HG03039 (cell line): ENCODE data around the gene NOC2L.
A peak's percentile ranks its signal among the peaks of the same experiment; 100 is the strongest.
"Not testable (repeated sequence)": the region's sequence is repeated elsewhere in the genome, so short reads cannot be mapped to it uniquely, and the experiment has no call there.

Source experiments
- ATAC-seq: cut with Tn5 transposase; IDR thresholded peaks from one replicate; pipeline ENCODE4 v1.9.1; 2021; ENCODE audit warnings: mild to moderate bottlenecking, moderate library complexity; ENCODE audit not compliant: unreplicated experiment

The NOC2L gene

GRCh38 chr1:907611-908451 lies 51.2 kb downstream of the NOC2L start:
- ATAC-seq: no peak

GRCh38 chr1:906600-907420 lies 52.2 kb downstream of the NOC2L start:
- ATAC-seq: no peak

DNA sequence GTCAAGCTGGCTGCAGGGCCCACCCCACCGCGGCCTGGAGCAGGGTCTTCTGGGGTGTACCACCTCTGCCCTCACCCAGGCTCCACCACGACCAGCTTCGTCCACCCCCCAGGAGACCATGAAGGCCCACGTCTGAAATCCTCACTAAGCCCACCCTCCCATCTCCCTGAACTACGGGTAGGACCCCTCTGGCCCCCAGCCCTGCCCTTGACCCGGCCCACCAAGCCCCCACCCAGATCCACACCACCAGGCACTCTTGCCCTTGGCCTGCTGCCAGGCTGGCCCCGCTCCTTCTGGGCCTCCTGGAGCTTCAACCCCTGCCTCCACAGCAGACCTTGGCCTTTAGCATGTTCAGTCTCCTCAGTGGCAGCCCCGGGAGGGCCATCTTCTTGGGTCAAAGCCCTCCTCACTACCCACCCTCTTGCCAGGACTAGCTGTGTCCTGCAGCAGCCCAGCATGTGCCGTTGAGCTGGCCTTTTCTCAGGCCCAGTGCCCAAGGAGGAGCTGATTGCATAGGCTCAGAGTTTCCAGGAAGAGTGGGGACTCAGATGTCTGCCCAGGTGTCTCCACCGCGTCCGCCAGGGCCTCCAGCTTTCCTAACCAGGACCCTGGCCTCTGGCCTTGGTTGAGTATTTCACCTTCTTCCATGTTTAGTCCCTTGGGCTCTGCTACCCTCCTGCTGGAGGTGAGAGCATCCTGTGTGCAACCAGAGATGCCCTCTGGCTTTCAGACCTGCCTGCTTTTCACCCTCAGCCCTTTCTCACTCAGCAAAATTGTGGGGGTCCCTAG lies 53.1 kb downstream of the NOC2L start:
- no peak for ATAC-seq

DNA sequence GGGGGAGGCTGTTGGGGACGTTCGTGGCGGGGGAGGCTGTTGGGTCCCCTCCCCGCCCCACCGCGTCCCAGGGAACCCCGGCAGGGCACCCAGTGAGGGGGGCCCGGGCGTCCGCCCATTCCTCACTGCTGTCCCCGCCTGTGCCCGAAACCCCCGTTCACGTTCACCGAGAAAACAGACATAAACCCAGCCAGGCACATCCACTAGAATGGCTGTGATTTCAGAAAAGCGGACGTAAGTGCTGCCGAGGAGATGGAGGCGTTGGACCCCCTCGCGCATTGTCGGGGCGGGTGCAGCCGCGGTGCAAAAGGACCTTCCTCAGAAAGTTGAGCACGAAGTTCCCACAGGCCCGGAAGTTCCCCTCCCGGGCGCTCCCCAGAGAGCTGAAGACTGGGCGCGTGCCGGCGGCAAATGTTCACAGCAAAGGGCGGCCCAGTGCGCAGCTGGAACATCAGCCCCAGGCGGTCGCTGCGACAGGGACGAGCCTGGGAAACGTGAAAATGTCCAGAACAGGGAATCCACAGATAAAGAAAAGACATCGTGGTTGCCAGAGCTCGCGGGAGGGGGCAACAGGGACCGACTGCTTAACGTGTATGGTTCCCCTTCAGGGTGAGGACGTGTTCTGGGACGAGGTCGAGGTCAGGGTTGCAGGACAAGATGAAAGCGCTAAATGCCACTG lies 53.8 kb downstream of the NOC2L start:
- ATAC-seq: no peak

DNA sequence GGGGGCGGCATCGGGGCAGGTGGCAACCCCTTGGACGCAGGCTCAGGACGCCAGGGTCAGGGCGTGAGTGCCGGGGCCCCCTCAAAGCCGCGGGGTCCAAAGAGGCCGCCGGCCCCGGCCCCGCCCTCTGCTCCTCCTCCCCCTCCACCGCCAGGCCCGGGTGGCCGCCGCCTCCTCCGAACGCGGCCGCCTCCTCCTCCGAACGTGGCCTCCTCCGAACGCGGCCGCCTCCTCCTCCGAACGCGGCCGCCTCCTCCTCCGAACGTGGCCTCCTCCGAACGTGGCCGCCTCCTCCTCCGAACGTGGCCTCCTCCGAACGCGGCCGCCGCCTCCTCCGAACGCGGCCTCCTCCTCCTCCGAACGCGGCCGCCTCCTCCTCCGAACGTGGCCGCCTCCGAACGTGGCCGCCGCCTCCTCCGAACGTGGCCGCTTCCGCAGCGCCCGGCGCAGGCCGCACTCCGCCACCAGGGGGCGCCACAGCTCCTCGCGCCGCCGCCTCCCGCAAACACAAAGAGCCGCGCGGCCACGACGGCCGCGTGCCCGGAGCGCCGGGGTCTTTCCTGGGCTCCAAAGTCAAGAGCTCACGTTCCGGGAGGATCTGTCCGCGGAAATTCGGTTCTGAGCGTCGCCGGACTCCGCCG lies 54.6 kb downstream of the NOC2L start:
- peak; percentile 58 for ATAC-seq

DNA sequence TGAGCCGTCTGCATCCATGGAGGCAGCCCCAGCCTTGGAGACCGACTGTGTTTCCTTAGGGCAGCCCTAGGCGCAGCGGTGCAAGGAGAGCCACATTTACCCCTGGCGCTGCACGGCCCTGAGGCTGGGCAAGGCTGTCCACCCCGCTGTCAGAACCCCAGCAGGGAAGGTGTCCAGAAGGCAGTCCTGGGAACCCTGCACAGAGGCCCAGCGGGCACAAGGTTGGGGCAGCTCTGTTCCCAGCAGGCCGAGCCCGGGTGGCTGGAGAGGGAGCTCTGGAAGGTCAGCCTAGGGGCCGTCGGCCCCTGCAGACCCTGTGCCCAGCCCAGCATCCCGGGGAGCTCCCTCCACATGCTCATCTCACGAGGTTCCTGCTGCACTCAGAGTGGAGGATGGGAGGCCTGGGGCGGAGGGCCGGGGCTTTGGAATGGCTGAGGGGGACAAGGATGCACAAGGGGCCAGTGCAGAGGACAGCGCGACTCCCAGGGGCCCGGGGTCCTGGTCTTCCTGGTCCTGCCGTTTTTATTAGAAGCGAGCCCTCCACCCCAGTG lies 55.3 kb downstream of the NOC2L start:
- no peak for ATAC-seq

DNA sequence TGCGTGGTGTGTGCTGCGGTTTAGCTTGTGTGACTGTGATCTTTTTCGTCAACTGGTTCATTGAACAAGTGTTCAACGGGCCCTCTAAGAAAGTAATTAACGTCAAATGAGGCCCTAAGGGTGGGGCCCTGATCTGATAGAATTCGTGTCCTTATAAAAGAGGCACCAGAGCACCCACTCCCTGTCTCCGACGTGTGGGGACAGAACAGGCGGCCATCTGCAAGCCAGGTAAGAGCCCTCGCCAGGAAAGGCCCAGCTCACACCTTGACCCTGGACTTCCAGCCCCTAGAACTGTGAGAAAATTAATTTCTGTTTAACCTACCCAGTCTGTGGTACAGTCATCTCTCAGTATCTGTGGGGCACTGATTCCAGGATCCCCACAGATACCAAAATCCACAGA lies 55.8 kb downstream of the NOC2L start:
- no peak for ATAC-seq

DNA sequence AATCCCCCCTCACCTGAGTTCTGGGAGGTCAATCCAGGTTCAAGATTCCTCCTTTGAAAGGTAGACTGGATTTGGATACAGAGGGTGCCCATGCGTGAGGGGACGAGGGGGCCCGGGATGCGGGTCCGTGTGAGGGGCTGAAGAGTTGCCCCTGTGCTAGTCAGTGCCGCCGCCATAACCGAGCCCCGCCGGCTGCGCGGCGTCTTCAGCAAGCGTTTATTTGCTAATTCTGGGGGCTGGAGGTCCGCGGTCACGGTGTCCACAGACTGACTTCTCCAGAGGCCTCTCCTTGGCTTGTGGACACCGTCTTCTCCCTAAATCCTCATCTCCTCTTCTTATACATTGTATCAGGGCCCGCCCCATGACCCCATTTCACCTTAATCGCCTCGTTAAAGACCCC lies 56.3 kb downstream of the NOC2L start:
- no peak for ATAC-seq

GRCh38 chr1:901108-901859 lies 57.8 kb downstream of the NOC2L start:
- ATAC-seq: no peak

DNA sequence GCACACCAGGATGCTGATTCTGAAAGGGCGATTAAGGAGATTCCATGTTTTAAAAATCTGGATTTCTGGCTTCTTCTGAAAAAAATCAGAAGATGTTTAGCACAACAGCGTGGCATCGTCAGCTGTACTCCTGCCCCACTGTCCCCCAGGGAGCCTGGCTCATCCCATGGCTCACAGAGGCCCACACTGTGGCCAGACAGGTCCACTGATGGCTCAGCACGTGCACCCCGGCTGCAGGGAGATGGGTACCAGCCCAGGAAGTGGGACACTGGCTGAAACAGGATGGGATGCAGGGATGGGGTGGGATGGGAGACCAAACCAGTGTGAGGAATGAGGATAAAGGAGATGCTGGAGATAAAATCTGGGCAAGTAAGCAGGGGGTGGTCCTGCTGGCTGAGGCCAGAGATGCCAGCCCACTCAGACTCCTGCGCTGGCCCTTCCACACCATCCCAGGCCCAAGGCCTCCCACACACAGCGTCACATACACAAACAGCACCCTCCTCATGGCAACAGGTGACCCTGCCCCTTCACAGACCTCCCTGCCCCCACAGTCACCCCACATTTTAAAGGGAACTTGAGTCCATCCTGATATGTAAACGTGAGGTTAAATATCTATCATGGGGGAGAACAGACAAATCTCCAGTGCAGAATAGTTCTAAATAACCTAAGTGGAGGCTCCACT lies 59.3 kb downstream of the NOC2L start:
- no peak for ATAC-seq

DNA sequence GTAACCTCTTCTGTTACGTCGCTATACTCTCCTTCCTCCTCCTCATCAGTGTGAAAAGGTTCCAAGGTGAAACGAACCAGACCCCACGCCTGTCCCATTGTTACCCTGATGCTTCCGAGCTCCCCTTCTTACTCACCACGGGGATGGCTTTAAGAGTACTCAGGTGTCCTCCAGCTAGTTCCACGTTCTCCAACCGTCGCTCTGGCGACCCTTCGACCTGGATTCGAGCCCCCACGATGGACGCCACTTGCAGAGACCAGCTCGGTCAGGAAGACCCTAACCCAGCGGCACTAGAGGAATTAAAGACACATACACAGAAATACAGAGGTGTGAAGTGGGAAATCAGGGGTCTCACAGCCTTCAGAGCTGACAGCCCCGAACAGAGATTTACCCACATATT lies 61.1 kb downstream of the NOC2L start:
- ATAC-seq: not testable (repeated sequence)

- no peak for ATAC-seq
Observed at GRCh38 chr1:897226-897625, 61.8 kb downstream of the NOC2L start.
